ENCODE measurements around the gene MRM2. TPM values are rescaled to one million over a fixed set of nuclear protein-coding genes. Genes with fewer than 3 reads are reported as not detected.
A peak's percentile ranks its signal among the peaks of the same experiment; 100 is the strongest.

Gene MRM2
- total RNA-seq, 1 experiment from 2014 or later: 34.7 TPM

- peaks cover 62% of the 10 kb centered on the region for H3K79me2 ChIP-seq (ENCODE audit: insufficient read depth, low read length)
- TF ChIP-seq ELF1 (IDR thresholded peaks at IDR 0.05; ENCODE audit: borderline replicate concordance, low read depth) (no peak), RAD21 (IDR thresholded peaks at IDR 0.05; ENCODE audit: low read depth) (no peak), TCF7L2 (IDR thresholded peaks at IDR 0.05; ENCODE audit: borderline replicate concordance, extremely low read depth, insufficient read depth, insufficient read length) (no peak), REST (IDR thresholded peaks at IDR 0.05; ENCODE audit: low read depth) (no peak), POLR2A (IDR thresholded peaks at IDR 0.05; ENCODE audit: borderline replicate concordance, extremely low read depth, insufficient read depth, insufficient read length) (no peak), SIN3A (IDR thresholded peaks at IDR 0.05; ENCODE audit: low read depth) (no peak), ZNF274 (IDR thresholded peaks at IDR 0.05; ENCODE audit: low read depth, low read length) (no peak), EGR1 (IDR thresholded peaks at IDR 0.05; ENCODE audit: low read depth) (no peak), SP1 (IDR thresholded peaks at IDR 0.05; ENCODE audit: low read depth) (no peak), CEBPB (IDR thresholded peaks at IDR 0.05; ENCODE audit: low read depth) (no peak), JUND (IDR thresholded peaks at IDR 0.05) (no peak)
- TF ChIP-seq, protein P1, sequence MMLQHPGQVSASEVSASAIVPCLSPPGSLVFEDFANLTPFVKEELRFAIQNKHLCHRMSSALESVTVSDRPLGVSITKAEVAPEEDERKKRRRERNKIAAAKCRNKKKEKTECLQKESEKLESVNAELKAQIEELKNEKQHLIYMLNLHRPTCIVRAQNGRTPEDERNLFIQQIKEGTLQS (IDR thresholded peaks at IDR 0.05): no peak
- TF ChIP-seq, protein P2, sequence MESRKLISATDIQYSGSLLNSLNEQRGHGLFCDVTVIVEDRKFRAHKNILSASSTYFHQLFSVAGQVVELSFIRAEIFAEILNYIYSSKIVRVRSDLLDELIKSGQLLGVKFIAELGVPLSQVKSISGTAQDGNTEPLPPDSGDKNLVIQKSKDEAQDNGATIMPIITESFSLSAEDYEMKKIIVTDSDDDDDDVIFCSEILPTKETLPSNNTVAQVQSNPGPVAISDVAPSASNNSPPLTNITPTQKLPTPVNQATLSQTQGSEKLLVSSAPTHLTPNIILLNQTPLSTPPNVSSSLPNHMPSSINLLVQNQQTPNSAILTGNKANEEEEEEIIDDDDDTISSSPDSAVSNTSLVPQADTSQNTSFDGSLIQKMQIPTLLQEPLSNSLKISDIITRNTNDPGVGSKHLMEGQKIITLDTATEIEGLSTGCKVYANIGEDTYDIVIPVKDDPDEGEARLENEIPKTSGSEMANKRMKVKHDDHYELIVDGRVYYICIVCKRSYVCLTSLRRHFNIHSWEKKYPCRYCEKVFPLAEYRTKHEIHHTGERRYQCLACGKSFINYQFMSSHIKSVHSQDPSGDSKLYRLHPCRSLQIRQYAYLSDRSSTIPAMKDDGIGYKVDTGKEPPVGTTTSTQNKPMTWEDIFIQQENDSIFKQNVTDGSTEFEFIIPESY (IDR thresholded peaks at IDR 0.05; ENCODE audit: extremely low read depth, insufficient replicate concordance, low read length): no peak
- TF ChIP-seq, protein P3, sequence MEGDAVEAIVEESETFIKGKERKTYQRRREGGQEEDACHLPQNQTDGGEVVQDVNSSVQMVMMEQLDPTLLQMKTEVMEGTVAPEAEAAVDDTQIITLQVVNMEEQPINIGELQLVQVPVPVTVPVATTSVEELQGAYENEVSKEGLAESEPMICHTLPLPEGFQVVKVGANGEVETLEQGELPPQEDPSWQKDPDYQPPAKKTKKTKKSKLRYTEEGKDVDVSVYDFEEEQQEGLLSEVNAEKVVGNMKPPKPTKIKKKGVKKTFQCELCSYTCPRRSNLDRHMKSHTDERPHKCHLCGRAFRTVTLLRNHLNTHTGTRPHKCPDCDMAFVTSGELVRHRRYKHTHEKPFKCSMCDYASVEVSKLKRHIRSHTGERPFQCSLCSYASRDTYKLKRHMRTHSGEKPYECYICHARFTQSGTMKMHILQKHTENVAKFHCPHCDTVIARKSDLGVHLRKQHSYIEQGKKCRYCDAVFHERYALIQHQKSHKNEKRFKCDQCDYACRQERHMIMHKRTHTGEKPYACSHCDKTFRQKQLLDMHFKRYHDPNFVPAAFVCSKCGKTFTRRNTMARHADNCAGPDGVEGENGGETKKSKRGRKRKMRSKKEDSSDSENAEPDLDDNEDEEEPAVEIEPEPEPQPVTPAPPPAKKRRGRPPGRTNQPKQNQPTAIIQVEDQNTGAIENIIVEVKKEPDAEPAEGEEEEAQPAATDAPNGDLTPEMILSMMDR (IDR thresholded peaks at IDR 0.05 in 2 of 3, conservative IDR thresholded peaks at IDR 0.05 in 1 of 3; ENCODE audit: borderline replicate concordance in 1 of 3, insufficient read depth in 1 of 3, low read depth in 2 of 3, low read length in 2 of 3): no peak
- no peaks in the 10 kb centered on the region for H3K27me3 ChIP-seq (ENCODE audit: insufficient read depth, low read length)
- H3K9ac ChIP-seq (ENCODE audit: low read length): no peak overlapping the region
- no TSS peak for BruUV-seq (replicated peaks)
- H3K9me2 ChIP-seq (ENCODE audit: insufficient read depth): no peaks in the 10 kb centered on the region
- no peaks in the 10 kb centered on the region for H4K20me1 ChIP-seq (ENCODE audit: insufficient read depth)
- CTCF ChIA-PET: no interaction called here
- H3K36me3 ChIP-seq (ENCODE audit: control insufficient read depth in 1 of 2, insufficient read depth in 2 of 2, low read length in 2 of 2): peaks cover 5 to 27% of the 10 kb centered on the region in 2 experiments; a peak in 3 of 4 replicates
- H3K4me2 ChIP-seq (ENCODE audit: low read length): peak overlapping the region; percentile 35
- no peak for DNase-seq (ENCODE audit: low read depth, low spot score)
- intact Hi-C loops (cut with micrococcal nuclease): no loop called here
- peaks cover 0 to 17% of the 10 kb centered on the region in 2 experiments; a peak in 2 of 4 replicates for H3K4me1 ChIP-seq (ENCODE audit: control insufficient read depth in 1 of 2, insufficient read depth in 2 of 2, low read length in 2 of 2)
- no peaks in the 10 kb centered on the region for H3K9me3 ChIP-seq (ENCODE audit: control insufficient read depth in 1 of 2, insufficient read depth in 1 of 2, low read depth in 1 of 2, low read length in 2 of 2)
- ATAC-seq: peak; percentile 30; the same call in 1 of the 2 replicates
- no peak overlapping the region for H3K27ac ChIP-seq (ENCODE audit: low read depth, low read length)
- H2AFZ ChIP-seq (ENCODE audit: low read depth, low read length, poor library complexity, severe bottlenecking): no peak overlapping the region
- H3K4me3 ChIP-seq (replicated peaks in 1 of 2; ENCODE audit: low read depth in 1 of 2, low read length in 2 of 2): no peak overlapping the region
- POLR2A ChIA-PET: no interaction called here
- RAD21 ChIA-PET (ENCODE audit: low non-redundant PET in 1 of 2, low total read pairs in 2 of 2, uncharacterized antibody in 2 of 2, unreplicated experiment in 2 of 2): no interaction called here
Measured at GRCh38 chr7:2225336-2225735, 16.7 kb downstream of the MRM2 start.

Data from HCT116 (cell line).